ENCODE results near the gene ZSCAN18. TPM values are rescaled to one million over a fixed set of nuclear protein-coding genes. Genes with fewer than 3 reads are reported as not detected.
"Not testable (repeated sequence)": the region's sequence is repeated elsewhere in the genome, so short reads cannot be mapped to it uniquely, and the experiment has no call there.

Gene ZSCAN18
- total RNA-seq: 10 to 100 TPM; 17.1 to 22.9 TPM

DNA sequence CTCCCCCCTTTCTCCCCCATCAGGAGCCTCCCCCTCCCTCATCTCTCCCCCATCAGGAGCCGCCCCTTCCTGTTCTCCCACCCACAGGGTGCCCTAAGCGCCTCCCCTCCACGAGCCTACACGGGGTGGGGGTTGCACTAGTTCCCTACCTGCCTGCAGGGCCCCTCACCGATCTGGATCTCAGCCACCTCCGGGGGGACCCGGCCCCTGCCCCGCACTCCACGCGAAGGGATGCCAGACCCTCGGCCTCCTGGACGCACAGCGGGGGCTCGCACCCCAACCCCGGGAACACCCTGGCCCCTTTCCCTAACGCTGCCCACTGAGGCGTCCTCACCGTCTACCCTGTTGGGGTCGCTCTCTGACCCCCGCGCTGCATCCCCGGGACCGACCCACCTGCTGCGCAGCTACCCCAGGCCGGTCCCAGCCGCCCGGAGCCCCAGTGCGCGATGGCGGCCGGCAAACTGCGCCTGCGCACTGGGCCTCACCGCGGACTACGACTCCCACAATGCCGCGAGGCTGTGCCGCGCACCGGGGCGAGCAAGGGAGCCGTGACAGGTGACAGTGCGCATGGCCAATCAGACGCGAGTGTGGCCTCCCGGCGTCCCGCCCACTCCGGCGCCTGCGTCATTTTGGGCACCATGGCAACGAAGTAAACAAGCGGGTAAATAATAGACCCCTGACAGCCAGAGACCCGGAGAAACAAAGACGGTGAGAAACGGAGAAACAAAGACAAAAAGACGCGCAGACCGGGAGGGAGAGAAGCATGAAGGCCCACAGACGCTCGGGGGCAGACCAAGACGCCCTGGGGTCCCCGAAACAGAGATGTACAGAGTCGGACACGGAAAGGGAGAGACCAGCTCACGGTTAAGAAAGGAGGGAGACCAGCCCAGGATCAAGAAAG is at the start of gene ZSCAN18:
Gene ZSCAN18, minus strand, starts transcription at position 451 of the 901 bp plus-strand sequence. CDS start 7,964 bp downstream, outside the sequence.
- Histone ChIP-seq H3K4me3 (peak within 1 kb of the TSS; percentile 90), H3K9ac (ENCODE audit: low read depth in 2 of 2, low read length in 2 of 2) (peak within 1 kb of the TSS; percentile 81 to 82), H3K4me1 (no peaks in the 10 kb centered on the region), H3K27ac (peak within 1 kb of the TSS; percentile 76), H3K9me3 (no peaks in the 10 kb centered on the region), H3K27me3 (no peaks in the 10 kb centered on the region), H3K36me3 (no peaks in the 10 kb centered on the region)
- intact Hi-C loops (cut with DNase I): loop anchor here (2.0 kb wide), 1 partner anchor 55 kb away; no protein-coding TSS in a partner anchor
- peak; percentile 95 for DNase-seq
- TF ChIP-seq, protein P1, sequence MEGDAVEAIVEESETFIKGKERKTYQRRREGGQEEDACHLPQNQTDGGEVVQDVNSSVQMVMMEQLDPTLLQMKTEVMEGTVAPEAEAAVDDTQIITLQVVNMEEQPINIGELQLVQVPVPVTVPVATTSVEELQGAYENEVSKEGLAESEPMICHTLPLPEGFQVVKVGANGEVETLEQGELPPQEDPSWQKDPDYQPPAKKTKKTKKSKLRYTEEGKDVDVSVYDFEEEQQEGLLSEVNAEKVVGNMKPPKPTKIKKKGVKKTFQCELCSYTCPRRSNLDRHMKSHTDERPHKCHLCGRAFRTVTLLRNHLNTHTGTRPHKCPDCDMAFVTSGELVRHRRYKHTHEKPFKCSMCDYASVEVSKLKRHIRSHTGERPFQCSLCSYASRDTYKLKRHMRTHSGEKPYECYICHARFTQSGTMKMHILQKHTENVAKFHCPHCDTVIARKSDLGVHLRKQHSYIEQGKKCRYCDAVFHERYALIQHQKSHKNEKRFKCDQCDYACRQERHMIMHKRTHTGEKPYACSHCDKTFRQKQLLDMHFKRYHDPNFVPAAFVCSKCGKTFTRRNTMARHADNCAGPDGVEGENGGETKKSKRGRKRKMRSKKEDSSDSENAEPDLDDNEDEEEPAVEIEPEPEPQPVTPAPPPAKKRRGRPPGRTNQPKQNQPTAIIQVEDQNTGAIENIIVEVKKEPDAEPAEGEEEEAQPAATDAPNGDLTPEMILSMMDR (IDR thresholded peaks at IDR 0.05): no peak

DNA sequence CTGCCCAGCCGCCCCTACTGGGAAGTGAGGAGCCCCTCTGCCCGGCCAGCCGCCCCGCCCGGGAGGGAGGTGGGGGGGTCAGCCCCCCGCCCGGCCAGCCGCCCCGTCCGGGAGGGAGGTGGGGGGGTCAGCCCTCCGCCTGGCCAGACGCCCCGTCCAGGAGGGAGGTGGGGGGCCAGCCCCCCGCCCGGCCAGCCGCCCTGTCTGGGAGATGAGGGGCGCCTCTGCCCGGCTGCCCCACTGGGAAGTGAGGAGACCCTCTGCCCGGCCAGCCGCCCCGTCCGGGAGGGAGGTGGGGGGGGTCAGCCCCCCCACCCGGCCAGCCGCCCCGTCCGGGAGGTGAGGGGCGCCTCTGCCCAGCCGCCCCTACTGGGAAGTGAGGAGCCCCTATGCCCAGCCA is 49.4 kb upstream of the ZSCAN18 start:
- H3K27me3 ChIP-seq; intact Hi-C loops (cut with DNase I); H3K27ac ChIP-seq; DNase-seq; H3K9me3 ChIP-seq; H3K36me3 ChIP-seq; H3K4me3 ChIP-seq; H3K9ac ChIP-seq (ENCODE audit: low read depth in 2 of 2, low read length in 2 of 2); H3K4me1 ChIP-seq: not testable (repeated sequence)

DNA sequence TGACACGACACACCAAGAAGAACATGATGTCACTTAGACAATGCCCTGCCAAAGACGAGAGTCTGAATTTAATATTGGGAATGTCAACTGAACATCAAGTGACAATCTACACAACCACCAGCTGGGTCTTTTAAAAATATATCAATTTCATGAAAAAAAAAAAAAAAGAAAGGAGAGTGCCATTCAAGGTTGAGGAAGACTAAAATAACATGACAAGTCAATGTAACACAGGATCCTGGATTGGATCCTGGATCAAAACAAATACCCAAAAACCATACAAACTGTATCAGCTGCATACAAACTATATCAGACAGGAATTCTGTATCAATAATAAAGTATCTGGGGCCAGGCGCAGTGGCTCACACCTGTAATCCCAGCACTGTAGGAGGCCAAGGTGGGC is 47.8 kb upstream of the ZSCAN18 start:
- intact Hi-C loops (cut with DNase I): no loop called here
- no peaks in the 10 kb centered on the region for H3K36me3 ChIP-seq

DNA sequence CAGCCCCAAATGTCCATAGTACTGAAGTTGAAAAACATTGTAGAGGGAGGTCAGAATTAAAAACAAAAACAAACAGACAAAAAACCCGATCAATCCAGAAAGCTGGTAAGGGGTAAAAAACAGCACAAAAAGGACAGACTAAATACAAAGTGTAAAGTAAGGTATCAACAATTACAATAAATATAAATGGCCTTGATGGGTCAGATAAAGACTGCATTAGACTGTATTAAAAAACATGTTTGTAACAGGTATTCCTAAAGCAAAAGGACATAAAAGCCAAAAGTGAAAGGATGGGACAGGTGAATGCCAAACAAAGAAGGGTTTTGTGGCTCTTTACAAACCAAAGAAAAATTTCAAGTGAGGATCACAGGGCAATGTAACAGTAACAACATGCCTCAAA is 36.2 kb upstream of the ZSCAN18 start:
- Histone ChIP-seq H3K27ac (no peak overlapping the region), H3K4me3 (no peak overlapping the region), H3K27me3 (no peaks in the 10 kb centered on the region), H3K4me1 (no peaks in the 10 kb centered on the region), H3K9ac (ENCODE audit: low read depth in 2 of 2, low read length in 2 of 2) (no peak overlapping the region), H3K36me3 (peaks cover 1% of the 10 kb centered on the region), H3K9me3 (peaks cover 4% of the 10 kb centered on the region)
- TF ChIP-seq, protein P1 (IDR thresholded peaks at IDR 0.05): no peak
- no peak for DNase-seq
- intact Hi-C loops (cut with DNase I): no loop called here

More for the DNA sequence above, 47.8 kb upstream of the ZSCAN18 start:
- H3K4me1 ChIP-seq: no peaks in the 10 kb centered on the region
- H3K27ac ChIP-seq: no peak overlapping the region
- peaks cover 9% of the 10 kb centered on the region for H3K9me3 ChIP-seq
- no peaks in the 10 kb centered on the region for H3K27me3 ChIP-seq
- no peak overlapping the region for H3K4me3 ChIP-seq
- H3K9ac ChIP-seq (ENCODE audit: low read depth in 2 of 2, low read length in 2 of 2): no peak overlapping the region
- no peak for DNase-seq
- TF ChIP-seq, protein P1 (IDR thresholded peaks at IDR 0.05): no peak

DNA sequence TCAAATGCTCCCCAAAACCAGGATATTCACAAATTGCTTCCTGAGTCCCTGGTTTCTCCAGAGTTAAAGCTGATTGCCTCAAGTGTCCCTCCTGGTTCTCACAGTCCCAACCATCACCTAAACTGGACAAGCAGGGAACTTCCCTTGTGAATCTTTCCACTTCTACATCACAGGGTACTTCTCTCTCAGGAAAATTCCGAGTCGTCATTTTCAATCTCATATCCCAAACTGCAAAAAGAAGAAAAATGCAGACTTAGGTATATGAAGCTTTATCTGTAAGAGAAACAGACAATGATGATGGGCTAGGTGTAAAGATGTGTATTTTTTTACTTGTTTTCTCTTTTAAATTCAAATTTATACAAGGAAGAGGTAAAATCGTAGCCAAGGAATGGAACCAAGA is 31.3 kb upstream of the ZSCAN18 start:
- H3K9me3 ChIP-seq: peaks cover 34% of the 10 kb centered on the region
- intact Hi-C loops (cut with DNase I): no loop called here

More for the DNA sequence above, 31.3 kb upstream of the ZSCAN18 start:
- H3K4me3 ChIP-seq: no peak overlapping the region
- H3K27ac ChIP-seq: no peak overlapping the region
- DNase-seq: no peak
- no peak overlapping the region for H3K9ac ChIP-seq (ENCODE audit: low read depth in 2 of 2, low read length in 2 of 2)
- peaks cover 10% of the 10 kb centered on the region for H3K36me3 ChIP-seq
- H3K27me3 ChIP-seq: no peaks in the 10 kb centered on the region
- no peaks in the 10 kb centered on the region for H3K4me1 ChIP-seq
- TF ChIP-seq, protein P1 (IDR thresholded peaks at IDR 0.05): no peak
